ENCODE measurements around the gene TEC. TPM values are rescaled to one million over a fixed set of nuclear protein-coding genes. Genes with fewer than 3 reads are reported as not detected.

Gene TEC
- total RNA-seq, 1 experiment from 2014 or later, result 4.5 TPM

DNA sequence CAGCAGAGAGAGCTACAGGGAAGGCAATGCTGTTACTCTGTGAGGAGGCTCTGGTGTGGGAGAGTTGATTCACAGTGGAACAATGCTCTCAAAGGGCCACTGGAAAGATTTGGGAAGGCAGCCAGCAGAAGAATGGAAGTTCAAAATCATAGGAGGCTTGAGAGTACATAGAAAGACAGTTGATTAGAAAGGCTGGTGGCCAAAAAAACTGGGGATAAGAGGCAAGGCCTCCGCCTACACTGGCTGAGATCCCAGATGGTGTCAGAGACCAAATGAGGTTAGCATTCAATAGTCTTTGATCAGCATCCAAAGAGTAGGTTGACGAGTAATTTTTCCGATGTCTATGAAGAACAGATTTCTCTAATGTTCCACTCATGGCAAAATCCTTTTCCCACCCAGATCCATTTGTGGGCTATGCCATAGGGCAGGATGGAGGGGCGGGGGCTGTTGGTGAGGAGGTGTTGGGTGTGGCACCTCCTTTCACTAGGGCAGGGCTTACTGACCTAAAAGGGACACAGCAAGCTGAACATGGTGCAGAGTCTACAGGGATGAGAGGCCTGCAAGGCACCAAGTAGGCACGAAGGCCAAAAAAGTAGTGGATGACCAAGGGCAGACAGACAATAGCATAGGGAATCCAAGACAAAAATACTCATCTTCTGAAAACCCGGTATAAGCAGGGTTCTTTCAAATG lies 15.1 kb downstream of the TEC start:
- BruUV-seq (replicated peaks), result no TSS peak

More for the DNA sequence above, 15.1 kb downstream of the TEC start:
- Histone ChIP-seq H3K4me2 (ENCODE audit: low read length) (0 out of 2 replicates have a peak overlapping the region, but pooled peaks have one; percentile 2), H3K4me1 (ENCODE audit: control insufficient read depth in 1 of 2, insufficient read depth in 2 of 2, low read length in 2 of 2) (peaks cover 7 to 30% of the 10 kb centered on the region in 2 experiments; a peak in 3 of 4 replicates), H4K20me1 (ENCODE audit: insufficient read depth) (no peaks in the 10 kb centered on the region), H3K27me3 (ENCODE audit: insufficient read depth, low read length) (no peaks in the 10 kb centered on the region), H3K9ac (ENCODE audit: low read length) (no peak overlapping the region), H3K79me2 (ENCODE audit: insufficient read depth, low read length) (no peaks in the 10 kb centered on the region; the same call in 1 of the 2 replicates), H3K9me3 (ENCODE audit: control insufficient read depth in 1 of 2, insufficient read depth in 1 of 2, low read depth in 1 of 2, low read length in 2 of 2) (no peaks in the 10 kb centered on the region), H3K27ac (ENCODE audit: low read depth, low read length) (no peak overlapping the region), H3K4me3 (replicated peaks in 1 of 2; ENCODE audit: low read depth in 1 of 2, low read length in 2 of 2) (no peak overlapping the region), H3K9me2 (ENCODE audit: insufficient read depth) (no peaks in the 10 kb centered on the region), H2AFZ (ENCODE audit: low read depth, low read length, poor library complexity, severe bottlenecking) (no peak overlapping the region), H3K36me3 (ENCODE audit: control insufficient read depth in 1 of 2, insufficient read depth in 2 of 2, low read length in 2 of 2) (no peaks in the 10 kb centered on the region)
- ATAC-seq (no peak; the same call in 1 of the 2 replicates), DNase-seq (ENCODE audit: low read depth, low spot score) (no peak)
- ChIA-PET RAD21 (ENCODE audit: low non-redundant PET in 1 of 2, low total read pairs in 2 of 2, uncharacterized antibody in 2 of 2, unreplicated experiment in 2 of 2) (no interaction called here), POLR2A (no interaction called here), CTCF (no interaction called here)
- TF ChIP-seq POLR2A (IDR thresholded peaks at IDR 0.05; ENCODE audit: borderline replicate concordance, extremely low read depth, insufficient read depth, insufficient read length) (no peak), EZH2 (IDR thresholded peaks at IDR 0.05) (no peak), ZNF274 (IDR thresholded peaks at IDR 0.05; ENCODE audit: low read depth, low read length) (no peak), EZH2phosphoT487 (IDR thresholded peaks at IDR 0.05; ENCODE audit: borderline replicate concordance) (no peak), FOSL1 (IDR thresholded peaks at IDR 0.05; ENCODE audit: low read depth) (no peak), CBX3 (IDR thresholded peaks at IDR 0.05; ENCODE audit: low read depth) (no peak), JUND (IDR thresholded peaks at IDR 0.05) (no peak), SIN3A (IDR thresholded peaks at IDR 0.05; ENCODE audit: low read depth) (no peak), POLR2AphosphoS5 (IDR thresholded peaks at IDR 0.05; ENCODE audit: low read depth, low read length) (no peak), ZFX (IDR thresholded peaks at IDR 0.05) (no peak), SRF (IDR thresholded peaks at IDR 0.05; ENCODE audit: low read depth) (no peak), ELF1 (IDR thresholded peaks at IDR 0.05; ENCODE audit: borderline replicate concordance, low read depth) (no peak), SP1 (IDR thresholded peaks at IDR 0.05; ENCODE audit: low read depth) (no peak), CEBPB (IDR thresholded peaks at IDR 0.05; ENCODE audit: low read depth) (no peak), EGR1 (IDR thresholded peaks at IDR 0.05; ENCODE audit: low read depth) (no peak)
- TF ChIP-seq, protein P1, sequence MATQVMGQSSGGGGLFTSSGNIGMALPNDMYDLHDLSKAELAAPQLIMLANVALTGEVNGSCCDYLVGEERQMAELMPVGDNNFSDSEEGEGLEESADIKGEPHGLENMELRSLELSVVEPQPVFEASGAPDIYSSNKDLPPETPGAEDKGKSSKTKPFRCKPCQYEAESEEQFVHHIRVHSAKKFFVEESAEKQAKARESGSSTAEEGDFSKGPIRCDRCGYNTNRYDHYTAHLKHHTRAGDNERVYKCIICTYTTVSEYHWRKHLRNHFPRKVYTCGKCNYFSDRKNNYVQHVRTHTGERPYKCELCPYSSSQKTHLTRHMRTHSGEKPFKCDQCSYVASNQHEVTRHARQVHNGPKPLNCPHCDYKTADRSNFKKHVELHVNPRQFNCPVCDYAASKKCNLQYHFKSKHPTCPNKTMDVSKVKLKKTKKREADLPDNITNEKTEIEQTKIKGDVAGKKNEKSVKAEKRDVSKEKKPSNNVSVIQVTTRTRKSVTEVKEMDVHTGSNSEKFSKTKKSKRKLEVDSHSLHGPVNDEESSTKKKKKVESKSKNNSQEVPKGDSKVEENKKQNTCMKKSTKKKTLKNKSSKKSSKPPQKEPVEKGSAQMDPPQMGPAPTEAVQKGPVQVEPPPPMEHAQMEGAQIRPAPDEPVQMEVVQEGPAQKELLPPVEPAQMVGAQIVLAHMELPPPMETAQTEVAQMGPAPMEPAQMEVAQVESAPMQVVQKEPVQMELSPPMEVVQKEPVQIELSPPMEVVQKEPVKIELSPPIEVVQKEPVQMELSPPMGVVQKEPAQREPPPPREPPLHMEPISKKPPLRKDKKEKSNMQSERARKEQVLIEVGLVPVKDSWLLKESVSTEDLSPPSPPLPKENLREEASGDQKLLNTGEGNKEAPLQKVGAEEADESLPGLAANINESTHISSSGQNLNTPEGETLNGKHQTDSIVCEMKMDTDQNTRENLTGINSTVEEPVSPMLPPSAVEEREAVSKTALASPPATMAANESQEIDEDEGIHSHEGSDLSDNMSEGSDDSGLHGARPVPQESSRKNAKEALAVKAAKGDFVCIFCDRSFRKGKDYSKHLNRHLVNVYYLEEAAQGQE (IDR thresholded peaks at IDR 0.05; ENCODE audit: low read depth), result no peak
- TF ChIP-seq, protein P2, sequence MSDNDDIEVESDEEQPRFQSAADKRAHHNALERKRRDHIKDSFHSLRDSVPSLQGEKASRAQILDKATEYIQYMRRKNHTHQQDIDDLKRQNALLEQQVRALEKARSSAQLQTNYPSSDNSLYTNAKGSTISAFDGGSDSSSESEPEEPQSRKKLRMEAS (IDR thresholded peaks at IDR 0.05), result no peak
- TF ChIP-seq, protein P3, sequence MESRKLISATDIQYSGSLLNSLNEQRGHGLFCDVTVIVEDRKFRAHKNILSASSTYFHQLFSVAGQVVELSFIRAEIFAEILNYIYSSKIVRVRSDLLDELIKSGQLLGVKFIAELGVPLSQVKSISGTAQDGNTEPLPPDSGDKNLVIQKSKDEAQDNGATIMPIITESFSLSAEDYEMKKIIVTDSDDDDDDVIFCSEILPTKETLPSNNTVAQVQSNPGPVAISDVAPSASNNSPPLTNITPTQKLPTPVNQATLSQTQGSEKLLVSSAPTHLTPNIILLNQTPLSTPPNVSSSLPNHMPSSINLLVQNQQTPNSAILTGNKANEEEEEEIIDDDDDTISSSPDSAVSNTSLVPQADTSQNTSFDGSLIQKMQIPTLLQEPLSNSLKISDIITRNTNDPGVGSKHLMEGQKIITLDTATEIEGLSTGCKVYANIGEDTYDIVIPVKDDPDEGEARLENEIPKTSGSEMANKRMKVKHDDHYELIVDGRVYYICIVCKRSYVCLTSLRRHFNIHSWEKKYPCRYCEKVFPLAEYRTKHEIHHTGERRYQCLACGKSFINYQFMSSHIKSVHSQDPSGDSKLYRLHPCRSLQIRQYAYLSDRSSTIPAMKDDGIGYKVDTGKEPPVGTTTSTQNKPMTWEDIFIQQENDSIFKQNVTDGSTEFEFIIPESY (IDR thresholded peaks at IDR 0.05; ENCODE audit: extremely low read depth, insufficient replicate concordance, low read length), result no peak
- TF ChIP-seq, protein P4, sequence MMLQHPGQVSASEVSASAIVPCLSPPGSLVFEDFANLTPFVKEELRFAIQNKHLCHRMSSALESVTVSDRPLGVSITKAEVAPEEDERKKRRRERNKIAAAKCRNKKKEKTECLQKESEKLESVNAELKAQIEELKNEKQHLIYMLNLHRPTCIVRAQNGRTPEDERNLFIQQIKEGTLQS (IDR thresholded peaks at IDR 0.05), result no peak
- TF ChIP-seq, protein P5, sequence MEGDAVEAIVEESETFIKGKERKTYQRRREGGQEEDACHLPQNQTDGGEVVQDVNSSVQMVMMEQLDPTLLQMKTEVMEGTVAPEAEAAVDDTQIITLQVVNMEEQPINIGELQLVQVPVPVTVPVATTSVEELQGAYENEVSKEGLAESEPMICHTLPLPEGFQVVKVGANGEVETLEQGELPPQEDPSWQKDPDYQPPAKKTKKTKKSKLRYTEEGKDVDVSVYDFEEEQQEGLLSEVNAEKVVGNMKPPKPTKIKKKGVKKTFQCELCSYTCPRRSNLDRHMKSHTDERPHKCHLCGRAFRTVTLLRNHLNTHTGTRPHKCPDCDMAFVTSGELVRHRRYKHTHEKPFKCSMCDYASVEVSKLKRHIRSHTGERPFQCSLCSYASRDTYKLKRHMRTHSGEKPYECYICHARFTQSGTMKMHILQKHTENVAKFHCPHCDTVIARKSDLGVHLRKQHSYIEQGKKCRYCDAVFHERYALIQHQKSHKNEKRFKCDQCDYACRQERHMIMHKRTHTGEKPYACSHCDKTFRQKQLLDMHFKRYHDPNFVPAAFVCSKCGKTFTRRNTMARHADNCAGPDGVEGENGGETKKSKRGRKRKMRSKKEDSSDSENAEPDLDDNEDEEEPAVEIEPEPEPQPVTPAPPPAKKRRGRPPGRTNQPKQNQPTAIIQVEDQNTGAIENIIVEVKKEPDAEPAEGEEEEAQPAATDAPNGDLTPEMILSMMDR (IDR thresholded peaks at IDR 0.05 in 2 of 3, conservative IDR thresholded peaks at IDR 0.05 in 1 of 3; ENCODE audit: borderline replicate concordance in 1 of 3, insufficient read depth in 1 of 3, low read depth in 2 of 3, low read length in 2 of 3), result no peak
- intact Hi-C loops (cut with micrococcal nuclease), result no loop called here
